ENCODE results near the gene PPP1R3D.
A peak's percentile ranks its signal among the peaks of the same experiment; 100 is the strongest.

PPP1R3D gene

GRCh38 chr20:59947376-59947775 is 7.3 kb upstream of the PPP1R3D start:
- DNase-seq = no peak

- no peak for DNase-seq
Measured at GRCh38 chr20:59945731-59946130, 5.6 kb upstream of the PPP1R3D start.

- no peak for DNase-seq
Measured at GRCh38 chr20:59945175-59945574, 5.1 kb upstream of the PPP1R3D start.

GRCh38 chr20:59944726-59945125 is 4.6 kb upstream of the PPP1R3D start:
- DNase-seq = no peak

- DNase-seq = no peak
Measured at GRCh38 chr20:59942245-59942644, 2.1 kb upstream of the PPP1R3D start.

GRCh38 chr20:59940956-59941294 is 820 bp upstream of the PPP1R3D start:
- DNase-seq = no peak

DNA sequence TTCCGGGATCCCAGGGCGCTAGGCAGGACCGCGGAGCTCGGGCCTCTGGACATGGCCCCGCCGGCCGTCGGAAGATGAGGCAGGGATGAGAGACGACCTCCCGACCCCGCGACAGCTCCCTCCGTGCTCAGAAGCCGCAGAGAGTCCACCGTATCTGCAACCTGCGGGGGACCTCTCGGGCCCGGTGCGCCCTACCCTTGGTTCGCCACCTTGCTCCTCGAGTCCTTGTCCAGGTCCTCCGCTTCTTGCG is 301 bp downstream of the PPP1R3D start:
- no peak for DNase-seq

GRCh38 chr20:59939052-59939878 is 840 bp downstream of the PPP1R3D start:
- DNase-seq = no peak

DNA sequence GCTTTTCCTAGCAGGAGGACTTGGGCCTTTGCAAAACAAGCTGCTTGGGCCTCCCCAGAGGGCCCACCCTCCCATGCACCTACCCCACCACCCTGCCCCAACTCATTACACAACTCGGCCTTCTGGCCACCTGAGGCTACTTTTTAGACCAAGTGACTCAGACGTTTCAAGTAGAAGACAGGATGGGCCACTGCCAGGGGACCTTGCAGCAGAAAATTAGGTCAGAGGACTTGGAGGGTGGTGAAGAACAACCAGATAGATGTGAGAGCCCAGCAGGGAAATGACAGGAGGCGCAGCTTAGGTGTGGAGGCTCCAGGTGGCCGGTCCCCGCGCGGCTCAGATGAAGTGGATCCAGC is 1.4 kb downstream of the PPP1R3D start:
- no peak for DNase-seq

GRCh38 chr20:59938221-59938620 is 1.9 kb downstream of the PPP1R3D start:
- no peak for DNase-seq

DNA sequence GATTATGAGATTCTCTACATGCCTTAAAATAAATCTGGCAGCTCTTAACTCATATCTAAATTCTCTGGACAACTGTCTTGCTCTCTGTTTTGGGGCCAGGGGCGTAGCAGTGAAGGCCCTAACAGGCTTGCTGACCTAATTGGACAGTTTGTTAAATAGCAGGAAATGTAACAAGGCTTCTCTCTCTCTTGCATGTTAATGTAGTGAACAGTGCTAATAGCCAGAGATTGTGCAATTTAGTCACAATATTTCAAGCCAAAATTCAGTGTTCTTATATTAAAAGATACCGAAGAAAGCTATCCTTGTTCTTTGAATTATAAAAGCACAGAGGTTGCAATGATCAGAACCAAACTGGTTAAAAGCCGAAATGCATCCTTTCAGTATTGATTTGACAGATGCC is 3.0 kb downstream of the PPP1R3D start:
- DNase-seq = no peak

DNA sequence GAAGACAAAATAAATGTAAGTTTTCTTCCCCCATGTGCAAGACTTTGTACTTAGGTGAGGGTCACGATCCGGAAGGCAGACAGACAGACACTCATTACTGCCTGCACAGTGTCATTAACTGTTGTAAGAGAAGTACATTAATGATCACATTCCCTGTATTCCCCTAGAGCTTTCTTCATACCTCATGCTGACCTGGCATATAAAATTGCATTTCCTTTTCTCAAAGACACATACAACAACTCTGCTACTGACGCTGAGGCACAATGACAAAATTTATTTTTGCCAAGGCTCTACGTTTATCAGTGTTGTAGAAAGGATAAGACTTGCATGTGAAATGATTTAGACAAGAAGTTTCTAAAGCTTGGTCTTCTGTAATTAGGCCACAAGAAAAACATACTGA is 3.7 kb downstream of the PPP1R3D start:
- DNase-seq = no peak

DNA sequence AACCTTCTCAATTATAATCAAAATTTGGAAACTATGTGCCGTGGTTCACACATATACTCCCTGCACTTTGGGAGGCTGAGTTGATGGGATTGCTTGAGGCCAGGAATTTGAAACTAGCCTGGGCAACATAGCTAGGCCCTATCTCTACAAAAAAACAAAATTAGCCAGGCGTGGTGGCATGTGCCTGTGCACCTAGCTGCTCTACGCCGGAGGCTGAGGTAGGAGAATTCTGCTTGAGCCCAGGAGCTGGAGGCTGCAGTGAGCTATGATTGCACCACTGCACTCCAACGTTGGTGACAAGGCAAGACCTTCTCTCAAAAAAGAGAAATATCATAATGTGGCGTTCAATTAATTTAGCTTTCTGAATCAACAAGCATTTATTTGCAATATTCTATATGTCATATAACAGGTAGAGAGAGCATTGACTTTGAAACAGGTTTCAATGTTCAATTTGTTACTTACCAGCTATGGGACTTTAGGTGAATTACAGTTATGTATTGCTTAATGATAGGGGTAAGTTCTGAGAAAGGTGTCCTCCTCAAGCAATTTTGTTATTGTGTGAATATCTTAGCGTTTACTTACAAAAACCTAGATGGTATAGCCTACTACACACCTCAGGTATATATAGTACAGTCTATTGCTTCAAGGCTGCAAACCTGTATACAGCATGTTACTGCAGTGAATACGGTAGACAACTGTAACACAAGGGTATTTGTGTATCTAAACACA is 4.5 kb downstream of the PPP1R3D start:
- DNase-seq = no peak

DNA sequence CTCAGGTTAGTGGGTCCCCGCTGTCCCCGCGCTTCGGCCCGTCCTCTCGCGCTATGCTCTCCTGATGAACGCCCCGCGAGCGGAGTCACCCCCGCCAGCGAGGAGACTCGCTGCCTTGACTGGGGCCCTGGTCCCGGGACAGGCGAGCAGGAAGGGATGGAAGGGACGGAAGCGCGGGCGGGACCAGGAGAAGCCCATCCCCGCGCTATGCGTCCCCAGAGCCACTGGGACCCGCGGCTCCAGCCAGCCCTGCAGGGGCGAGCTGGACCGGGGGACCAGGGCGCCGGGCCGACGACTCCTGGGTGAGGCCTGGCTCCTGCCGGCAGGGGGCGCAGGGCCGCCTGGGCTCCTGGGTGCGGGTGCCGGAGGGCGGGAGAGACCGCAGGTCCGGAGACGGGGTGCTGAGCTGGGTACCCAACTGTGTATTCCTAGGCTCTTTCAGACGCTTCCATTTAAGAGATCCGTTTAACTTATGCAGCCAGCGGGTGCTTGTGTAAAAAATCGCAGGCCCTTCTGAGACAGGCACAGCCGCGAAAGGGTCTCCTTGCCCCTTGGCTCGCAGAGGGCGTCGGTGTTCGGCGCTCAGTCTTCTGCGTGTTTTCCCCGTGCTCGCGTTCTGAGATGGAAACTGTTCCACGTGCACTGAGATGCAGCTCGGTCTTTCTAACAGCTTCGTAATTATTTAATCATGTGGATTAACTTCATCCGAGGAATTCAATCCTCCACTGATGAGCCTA is 6.1 kb downstream of the PPP1R3D start:
- peak; percentile 7 for DNase-seq

GRCh38 chr20:59933296-59933848 is 6.7 kb downstream of the PPP1R3D start, which contains the start of gene SYCP2:
SYCP2 (minus strand) TSS chr20:59933637; CDS start chr20:59922413, 11,224 bp downstream.
- DNase-seq = no peak

DNA sequence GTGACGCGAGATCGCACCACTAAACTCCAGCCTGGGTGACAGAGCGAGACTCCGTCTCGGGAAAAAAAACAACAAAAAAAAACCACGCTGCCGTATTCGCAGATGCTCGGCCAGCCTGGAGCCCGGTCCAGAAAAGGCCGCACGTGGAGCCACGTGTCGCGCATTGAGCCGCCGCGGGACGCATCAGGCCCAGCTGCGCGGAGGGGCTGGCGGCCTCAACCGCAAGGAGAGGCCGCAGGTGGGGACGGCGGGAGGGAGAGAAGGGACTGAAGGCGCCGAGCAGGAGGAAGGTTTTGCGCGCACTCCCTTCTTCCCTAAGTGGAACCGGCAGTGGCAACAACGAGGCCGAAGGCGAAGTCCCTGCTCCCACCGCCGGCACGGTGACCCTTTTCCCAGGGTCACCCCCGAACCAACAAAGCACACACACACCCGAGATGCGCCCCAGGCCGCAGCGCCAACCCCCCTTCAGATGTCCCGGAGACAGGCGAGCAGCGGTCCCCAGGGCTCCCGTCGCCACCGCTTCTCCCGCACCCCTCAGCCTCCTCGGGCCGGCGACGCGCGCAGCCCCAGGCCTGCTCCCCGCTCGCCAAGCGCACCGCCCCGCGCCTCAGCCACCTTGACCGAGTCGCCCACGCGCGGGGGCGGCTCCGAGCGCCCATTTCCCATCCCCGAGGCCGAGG is 7.3 kb downstream of the PPP1R3D start:
- DNase-seq = no peak

GRCh38 chr20:59931511-59932312 is 8.4 kb downstream of the PPP1R3D start:
- DNase-seq = no peak

DNA sequence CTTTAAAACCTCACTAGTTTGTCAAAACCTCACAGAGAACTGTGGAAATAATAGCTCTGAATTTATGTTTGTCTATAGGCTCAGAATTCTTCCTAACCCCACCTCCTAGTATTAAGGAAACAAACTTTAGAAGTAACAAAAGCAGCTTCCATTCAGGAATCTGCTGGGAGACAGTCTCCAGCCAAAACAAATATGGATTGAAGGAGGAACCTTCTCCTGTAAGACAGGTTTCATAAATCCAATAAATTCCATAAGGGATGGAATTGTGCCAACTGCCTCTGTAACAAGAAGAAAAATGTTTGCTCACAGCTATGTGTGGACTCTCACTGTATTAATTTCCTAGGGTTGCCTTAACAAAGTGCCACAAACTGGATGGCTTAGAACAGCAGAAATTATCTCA is 14.2 kb downstream of the PPP1R3D start:
- DNase-seq = no peak

- DNase-seq = no peak
Measured at GRCh38 chr20:59925359-59925758, 14.7 kb downstream of the PPP1R3D start.

- DNase-seq = no peak
Measured at GRCh38 chr20:59923514-59923913, 16.6 kb downstream of the PPP1R3D start.

DNA sequence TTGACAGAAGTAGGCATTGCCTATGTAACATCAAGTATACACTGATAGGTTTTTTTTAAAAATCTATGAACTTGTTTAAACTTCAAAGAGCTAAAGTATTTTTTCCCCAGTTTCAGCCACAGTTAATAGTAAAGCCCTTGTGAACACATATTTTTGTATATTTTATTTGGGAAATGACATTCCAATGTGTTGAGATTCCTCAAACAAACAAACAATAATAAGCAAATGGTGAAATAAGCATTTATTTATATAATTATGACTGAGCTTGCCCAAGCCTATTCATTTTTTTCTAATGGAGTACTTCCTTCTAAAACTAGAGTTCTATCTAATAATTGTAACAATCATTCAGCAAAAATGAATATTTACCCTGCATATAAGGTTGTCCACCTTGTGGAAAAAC is 19.2 kb downstream of the PPP1R3D start:
- no peak for DNase-seq

- no peak for DNase-seq
Measured at GRCh38 chr20:59912609-59913008, 27.5 kb downstream of the PPP1R3D start.

Data from KG1 (cell line).